Prostate gland (tissue), 2 donors: ENCODE results near the gene TMEM151A. TPM values are rescaled to one million over a fixed set of nuclear protein-coding genes. Genes with fewer than 3 reads are reported as not detected.

Source experiments
- DNase-seq: peaks from one replicate; pipeline ENCODE4 v3.0.0-alpha.2; 2019; ENCODE audit warnings: low spot score
- H3K27ac ChIP-seq, 2 donors: fragments of 200-600 bp; sonication (generic); 2 replicates each; pipeline ENCODE4 v1.5.1; 2017 to 2019
- H3K27me3 ChIP-seq: fragments of 200-600 bp; sonication (generic); replicated peaks from 2 replicates; pipeline ENCODE4 v1.5.1; 2019; ENCODE audit not compliant: insufficient read depth
- H3K36me3 ChIP-seq, 2 donors: fragments of 200-600 bp; sonication (generic); 1 replicate in 1 of 2; 2 replicates in 1 of 2; pipeline versions ENCODE4 v1.5.1 to v1.8.1; 2017 to 2019
- H3K4me1 ChIP-seq: fragments of 200-600 bp; sonication (generic); replicated peaks from 2 replicates; pipeline ENCODE4 v1.5.1; 2019
- H3K4me3 ChIP-seq, 2 donors: fragments of 200-600 bp; sonication (generic); 2 replicates each; pipeline ENCODE4 v1.5.1; 2017 to 2019
- H3K9me3 ChIP-seq: fragments of 200-600 bp; sonication (generic); 2 replicates; pipeline ENCODE4 v1.5.1; 2017
- CTCF ChIP-seq, 4 experiments: fragments of 200-600 bp in 2 of 4; fragments of 450-650 bp in 2 of 4; sonication (generic) in 2 of 4; IDR thresholded peaks; 1 replicate in 3 of 4; 2 replicates in 1 of 4; pipeline ENCODE4 v1.5.1; 2016 to 2019; ENCODE audit warnings: antibody characterized with exemption in 4 of 4, mild to moderate bottlenecking in 2 of 4, moderate library complexity in 2 of 4
- POLR2A ChIP-seq: fragments of 450-650 bp; IDR thresholded peaks from one replicate; pipeline ENCODE4 v1.6.1; 2016; ENCODE audit warnings: antibody characterized with exemption, mild to moderate bottlenecking
- POLR2AphosphoS5 ChIP-seq: sonication (generic); formaldehyde crosslinking; IDR thresholded peaks from one replicate; pipeline ENCODE4 v1.6.1; 2017; ENCODE audit warnings: antibody characterized with exemption
- WGBS: methylation state at CpG from one replicate; pipeline ENCODE4 v1.1.5; 2018; 5-methylcytosine and 5-hydroxymethylcytosine counted together
- intact Hi-C: fragments of 100-400 bp; cut with DNase I; formaldehyde crosslinking; loops from one replicate; pipeline ENCODE4 v1.14.2; 2022
- total RNA-seq, 2 donors: library from RNA; depleted of rRNA; stranded (reverse); fragments of >200 nt; gene quantifications; one replicate each; pipeline ENCODE4 v1.1.0, GENCODE V29; 2016

Gene TMEM151A
- total RNA-seq, 2 donors from 2014 or later = 0.17 to 0.50 TPM

DNA sequence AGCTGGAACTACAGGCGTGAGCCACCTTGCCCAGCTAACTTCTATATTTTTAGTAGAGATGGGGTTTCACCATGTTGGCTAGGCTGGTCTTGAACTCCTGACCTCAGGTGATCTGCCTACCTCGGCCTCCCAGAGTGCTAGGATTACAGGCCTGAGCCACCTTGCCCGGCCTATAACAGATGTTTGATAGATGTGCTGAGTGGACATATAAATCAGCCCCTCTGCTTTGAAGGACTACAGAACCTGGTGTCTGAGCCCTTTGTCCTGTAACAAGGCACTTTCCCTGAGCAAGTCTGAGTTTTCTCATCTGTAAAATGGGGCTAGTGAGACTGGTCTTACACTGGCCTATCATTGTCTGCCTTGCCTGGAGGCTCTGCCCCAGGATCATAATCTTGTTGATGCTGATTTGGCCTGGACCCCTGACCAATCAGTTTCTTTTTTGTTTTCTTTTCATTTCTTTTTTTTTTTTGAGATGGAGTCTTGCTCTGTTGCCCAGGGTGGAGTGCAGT is 37.5 kb downstream of the TMEM151A start:
- intact Hi-C loops = loop anchor here (2.0 kb wide), 1 partner anchor 16 kb away; no protein-coding TSS in a partner anchor
- Histone ChIP-seq H3K9me3 (no peaks in the 10 kb centered on the region), H3K27ac (no peak overlapping the region), H3K4me1 (no peaks in the 10 kb centered on the region), H3K27me3 (no peaks in the 10 kb centered on the region), H3K4me3 (no peak overlapping the region), H3K36me3 (no peaks in the 10 kb centered on the region)
- no peak for DNase-seq
- WGBS = 88% methylated on average over 3 of the region's 3 CpGs
- TF ChIP-seq POLR2A (no peak), POLR2AphosphoS5 (no peak), CTCF (IDR thresholded peaks at IDR 0.05) (no peak)

GRCh38 chr11:66330931-66331330 is 39.2 kb downstream of the TMEM151A start:
- H3K36me3 ChIP-seq = no peaks in the 10 kb centered on the region
- peaks cover 4% of the 10 kb centered on the region for H3K4me1 ChIP-seq
- no peaks in the 10 kb centered on the region for H3K27me3 ChIP-seq
- intact Hi-C loops = no loop called here
- DNase-seq = no peak
- 66% methylated on average over 6 of the region's 10 CpGs for WGBS
- no peak overlapping the region for H3K4me3 ChIP-seq
- no peak for TF ChIP-seq CTCF (IDR thresholded peaks at IDR 0.05)
- no peak for TF ChIP-seq POLR2A
- no peak for TF ChIP-seq POLR2AphosphoS5
- no peak overlapping the region for H3K27ac ChIP-seq
- no peaks in the 10 kb centered on the region for H3K9me3 ChIP-seq

GRCh38 chr11:66331542-66332370 is 40.1 kb downstream of the TMEM151A start:
- no peak for DNase-seq
- H3K27me3 ChIP-seq = no peaks in the 10 kb centered on the region
- no peak for TF ChIP-seq CTCF (IDR thresholded peaks at IDR 0.05)
- TF ChIP-seq POLR2A = no peak
- no peak for TF ChIP-seq POLR2AphosphoS5
- 88% methylated on average over 12 of the region's 12 CpGs for WGBS
- H3K9me3 ChIP-seq = no peaks in the 10 kb centered on the region
- H3K27ac ChIP-seq = no peak overlapping the region
- intact Hi-C loops = no loop called here
- peaks cover 8% of the 10 kb centered on the region for H3K4me1 ChIP-seq
- H3K4me3 ChIP-seq = no peak overlapping the region
- no peaks in the 10 kb centered on the region for H3K36me3 ChIP-seq

GRCh38 chr11:66332371-66333219 is 40.9 kb downstream of the TMEM151A start:
- Histone ChIP-seq H3K27me3 (no peaks in the 10 kb centered on the region), H3K9me3 (no peaks in the 10 kb centered on the region), H3K4me3 (no peak overlapping the region), H3K4me1 (peaks cover 9% of the 10 kb centered on the region), H3K36me3 (no peaks in the 10 kb centered on the region), H3K27ac (no peak overlapping the region)
- TF ChIP-seq POLR2A (no peak), POLR2AphosphoS5 (no peak), CTCF (IDR thresholded peaks at IDR 0.05) (no peak)
- intact Hi-C loops = no loop called here
- no peak for DNase-seq
- WGBS = 82% methylated on average over 18 of the region's 18 CpGs
